H1 (cell line): ENCODE results near the gene TMEM131L. TPM values are rescaled to one million over a fixed set of nuclear protein-coding genes. Genes with fewer than 3 reads are reported as not detected.

Experiments
- CTBP2 ChIP-seq: IDR thresholded peaks from 2 replicates; pipeline ENCODE4 v1.7.0; 2011; ENCODE audit warnings: borderline replicate concordance, mild to moderate bottlenecking, moderate library complexity, mixed read lengths, low read length; ENCODE audit not compliant: insufficient read depth, insufficient read length
- JUND ChIP-seq: IDR thresholded peaks from 2 replicates; pipeline ENCODE4 v1.6.1; 2011; ENCODE audit warnings: mild to moderate bottlenecking, improper control_type of control experiment, low read length
- KDM5A ChIP-seq: fragments of 200-600 bp; IDR thresholded peaks from 2 replicates; pipeline ENCODE4 v1.7.1; 2012; ENCODE audit warnings: mild to moderate bottlenecking, low read length, inconsistent platforms, mixed read lengths
- POLR2A ChIP-seq, 2 experiments: IDR thresholded peaks; 1 replicate in 1 of 2; 2 replicates in 1 of 2; pipeline ENCODE4 v1.6.1; 2011; ENCODE audit warnings: low read depth in 2 of 2, low read length in 2 of 2, mild to moderate bottlenecking in 2 of 2; ENCODE audit errors: control extremely low read depth in 1 of 2
- SP2 ChIP-seq: IDR thresholded peaks from 2 replicates; pipeline ENCODE4 v1.6.1; 2012; ENCODE audit warnings: mild to moderate bottlenecking, low read length, inconsistent platforms
- TAF7 ChIP-seq: optimal IDR thresholded peaks from 2 replicates; pipeline ENCODE3; 2011; ENCODE audit warnings: low read depth, mild to moderate bottlenecking, inconsistent platforms, low read length, moderate library complexity, borderline replicate concordance
- polyA plus RNA-seq, 7 experiments: library from polyadenylated mRNA; depleted of rRNA in 3 of 7; stranded (reverse) in 5 of 7; unstranded in 2 of 7; fragments of >200 nt in 5 of 7; fragments of 200-250 nt in 2 of 7; gene quantifications; 1 replicate in 5 of 7; 2 replicates in 1 of 7; 4 replicates in 1 of 7; pipeline versions ENCODE4 v1.2.1 to v1.2.3, GENCODE V29; 2011 to 2013; ENCODE audit warnings: missing spikeins in 2 of 7, mixed read lengths in 2 of 7
- total RNA-seq: library from RNA; stranded (reverse); fragmentation: NEBNext Ultra II Directional; extraction: Animal tissue kit (Norgen Biotek cat#: 25700); gene quantifications from 2 replicates; pipeline ENCODE4 v1.2.1, GENCODE V29; 2021

Gene TMEM131L
- total and polyA plus RNA-seq, 2 of the 8 experiments (the other 6 are each of a cell fraction or from before 2014, with no cell fraction given): 14.3 to 26.1 TPM

DNA sequence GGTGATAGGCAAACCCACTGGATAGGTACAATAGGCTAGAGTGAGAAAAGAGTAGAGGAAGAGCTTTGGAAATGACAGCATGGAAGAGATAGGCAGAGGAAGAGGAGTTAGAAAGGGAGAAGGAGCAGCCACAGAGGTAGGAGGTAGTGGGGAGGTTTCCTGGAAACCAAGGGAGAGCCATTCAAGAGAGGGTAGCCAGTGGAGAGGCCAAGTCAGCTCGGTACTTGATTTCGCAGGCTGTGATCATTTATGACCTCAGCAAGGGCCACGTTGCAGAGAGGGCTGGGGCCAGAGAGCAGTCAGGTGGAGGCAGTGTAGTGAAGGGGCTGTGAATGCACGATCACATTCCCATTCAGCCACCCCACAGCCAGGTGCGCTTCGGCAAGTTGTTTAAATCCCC is 76.0 kb downstream of the TMEM131L start (continued):
- no peak for TF ChIP-seq CTBP2
- TF ChIP-seq TAF7: no peak
- TF ChIP-seq SP2: no peak
- no peak for TF ChIP-seq JUND
- TF ChIP-seq KDM5A: no peak
- TF ChIP-seq POLR2A (IDR thresholded peaks at IDR 0.05; ENCODE audit: control extremely low read depth in 1 of 2, low read depth in 2 of 2, low read length in 2 of 2): no peak
